Prostate gland (tissue), 2 donors: ENCODE data around the gene DYSF. TPM values are rescaled to one million over a fixed set of nuclear protein-coding genes. Genes with fewer than 3 reads are reported as not detected.

Source experiments
- DNase-seq: peaks from one replicate; pipeline ENCODE4 v3.0.0-alpha.2; 2019; ENCODE audit warnings: low spot score
- H3K27ac ChIP-seq, 2 donors: fragments of 200-600 bp; sonication (generic); 2 replicates each; pipeline ENCODE4 v1.5.1; 2017 to 2019
- H3K27me3 ChIP-seq: fragments of 200-600 bp; sonication (generic); replicated peaks from 2 replicates; pipeline ENCODE4 v1.5.1; 2019; ENCODE audit not compliant: insufficient read depth
- H3K36me3 ChIP-seq, 2 donors: fragments of 200-600 bp; sonication (generic); 1 replicate in 1 of 2; 2 replicates in 1 of 2; pipeline versions ENCODE4 v1.5.1 to v1.8.1; 2017 to 2019
- H3K4me1 ChIP-seq: fragments of 200-600 bp; sonication (generic); replicated peaks from 2 replicates; pipeline ENCODE4 v1.5.1; 2019
- H3K4me3 ChIP-seq, 2 donors: fragments of 200-600 bp; sonication (generic); 2 replicates each; pipeline ENCODE4 v1.5.1; 2017 to 2019
- H3K9me3 ChIP-seq: fragments of 200-600 bp; sonication (generic); 2 replicates; pipeline ENCODE4 v1.5.1; 2017
- POLR2A ChIP-seq: fragments of 450-650 bp; IDR thresholded peaks from one replicate; pipeline ENCODE4 v1.6.1; 2016; ENCODE audit warnings: antibody characterized with exemption, mild to moderate bottlenecking
- POLR2AphosphoS5 ChIP-seq: sonication (generic); formaldehyde crosslinking; IDR thresholded peaks from one replicate; pipeline ENCODE4 v1.6.1; 2017; ENCODE audit warnings: antibody characterized with exemption
- WGBS: methylation state at CpG from one replicate; pipeline ENCODE4 v1.1.5; 2018; 5-methylcytosine and 5-hydroxymethylcytosine counted together
- intact Hi-C: fragments of 100-400 bp; cut with DNase I; formaldehyde crosslinking; loops from one replicate; pipeline ENCODE4 v1.14.2; 2022
- total RNA-seq, 2 donors: library from RNA; depleted of rRNA; stranded (reverse); fragments of >200 nt; gene quantifications; one replicate each; pipeline ENCODE4 v1.1.0, GENCODE V29; 2016
- TF ChIP-seq, protein P1 (sequence below), 4 experiments: fragments of 200-600 bp in 2 of 4; fragments of 450-650 bp in 2 of 4; sonication (generic) in 2 of 4; IDR thresholded peaks; 1 replicate in 3 of 4; 2 replicates in 1 of 4; pipeline ENCODE4 v1.5.1; 2016 to 2019; ENCODE audit warnings: antibody characterized with exemption in 4 of 4, mild to moderate bottlenecking in 2 of 4, moderate library complexity in 2 of 4

The DYSF gene
- total RNA-seq, 2 donors from 2014 or later: 5.9 to 9.4 TPM

DNA sequence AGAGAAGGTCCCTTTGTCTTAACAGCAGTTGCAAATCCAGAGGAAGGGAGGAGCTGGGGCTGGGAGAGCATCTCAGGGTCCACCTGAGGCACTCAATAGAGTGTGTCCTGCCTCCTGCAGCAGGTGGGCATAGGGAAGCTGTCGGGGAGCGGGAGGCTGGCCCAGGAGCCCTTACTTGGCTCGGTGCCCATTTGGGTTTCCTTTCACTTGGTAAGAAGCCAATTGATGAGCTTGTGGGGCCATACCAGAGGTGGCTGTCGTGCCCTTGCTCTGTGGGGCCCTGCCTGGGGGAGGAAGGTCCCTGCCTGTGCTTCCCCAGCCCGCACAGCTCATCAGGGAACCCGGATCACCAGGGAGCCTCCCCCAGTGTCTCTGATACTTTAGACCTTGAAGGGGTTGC lies 229.7 kb downstream of the DYSF start:
- Histone ChIP-seq H3K9me3 (no peaks in the 10 kb centered on the region), H3K27ac (no peak overlapping the region), H3K27me3 (no peaks in the 10 kb centered on the region), H3K4me3 (no peak overlapping the region), H3K36me3 (no peaks in the 10 kb centered on the region), H3K4me1 (no peaks in the 10 kb centered on the region)
- DNase-seq: no peak
- 68% methylated on average over 6 of the region's 6 CpGs for WGBS
- intact Hi-C loops: no loop called here
- no peak for TF ChIP-seq POLR2AphosphoS5
- TF ChIP-seq, protein P1, sequence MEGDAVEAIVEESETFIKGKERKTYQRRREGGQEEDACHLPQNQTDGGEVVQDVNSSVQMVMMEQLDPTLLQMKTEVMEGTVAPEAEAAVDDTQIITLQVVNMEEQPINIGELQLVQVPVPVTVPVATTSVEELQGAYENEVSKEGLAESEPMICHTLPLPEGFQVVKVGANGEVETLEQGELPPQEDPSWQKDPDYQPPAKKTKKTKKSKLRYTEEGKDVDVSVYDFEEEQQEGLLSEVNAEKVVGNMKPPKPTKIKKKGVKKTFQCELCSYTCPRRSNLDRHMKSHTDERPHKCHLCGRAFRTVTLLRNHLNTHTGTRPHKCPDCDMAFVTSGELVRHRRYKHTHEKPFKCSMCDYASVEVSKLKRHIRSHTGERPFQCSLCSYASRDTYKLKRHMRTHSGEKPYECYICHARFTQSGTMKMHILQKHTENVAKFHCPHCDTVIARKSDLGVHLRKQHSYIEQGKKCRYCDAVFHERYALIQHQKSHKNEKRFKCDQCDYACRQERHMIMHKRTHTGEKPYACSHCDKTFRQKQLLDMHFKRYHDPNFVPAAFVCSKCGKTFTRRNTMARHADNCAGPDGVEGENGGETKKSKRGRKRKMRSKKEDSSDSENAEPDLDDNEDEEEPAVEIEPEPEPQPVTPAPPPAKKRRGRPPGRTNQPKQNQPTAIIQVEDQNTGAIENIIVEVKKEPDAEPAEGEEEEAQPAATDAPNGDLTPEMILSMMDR (IDR thresholded peaks at IDR 0.05): no peak
- no peak for TF ChIP-seq POLR2A

GRCh38 chr2:71683666-71684065 lies 230.3 kb downstream of the DYSF start:
- H3K4me3 ChIP-seq: no peak overlapping the region
- no peak for DNase-seq
- H3K27me3 ChIP-seq: no peaks in the 10 kb centered on the region
- H3K36me3 ChIP-seq: no peaks in the 10 kb centered on the region
- intact Hi-C loops: no loop called here
- no peak overlapping the region for H3K27ac ChIP-seq
- H3K4me1 ChIP-seq: no peaks in the 10 kb centered on the region
- 100% methylated on average over 1 of the region's 1 CpG for WGBS
- no peak for TF ChIP-seq POLR2A
- TF ChIP-seq, protein P1 (IDR thresholded peaks at IDR 0.05): no peak
- no peak for TF ChIP-seq POLR2AphosphoS5
- no peaks in the 10 kb centered on the region for H3K9me3 ChIP-seq

DNA sequence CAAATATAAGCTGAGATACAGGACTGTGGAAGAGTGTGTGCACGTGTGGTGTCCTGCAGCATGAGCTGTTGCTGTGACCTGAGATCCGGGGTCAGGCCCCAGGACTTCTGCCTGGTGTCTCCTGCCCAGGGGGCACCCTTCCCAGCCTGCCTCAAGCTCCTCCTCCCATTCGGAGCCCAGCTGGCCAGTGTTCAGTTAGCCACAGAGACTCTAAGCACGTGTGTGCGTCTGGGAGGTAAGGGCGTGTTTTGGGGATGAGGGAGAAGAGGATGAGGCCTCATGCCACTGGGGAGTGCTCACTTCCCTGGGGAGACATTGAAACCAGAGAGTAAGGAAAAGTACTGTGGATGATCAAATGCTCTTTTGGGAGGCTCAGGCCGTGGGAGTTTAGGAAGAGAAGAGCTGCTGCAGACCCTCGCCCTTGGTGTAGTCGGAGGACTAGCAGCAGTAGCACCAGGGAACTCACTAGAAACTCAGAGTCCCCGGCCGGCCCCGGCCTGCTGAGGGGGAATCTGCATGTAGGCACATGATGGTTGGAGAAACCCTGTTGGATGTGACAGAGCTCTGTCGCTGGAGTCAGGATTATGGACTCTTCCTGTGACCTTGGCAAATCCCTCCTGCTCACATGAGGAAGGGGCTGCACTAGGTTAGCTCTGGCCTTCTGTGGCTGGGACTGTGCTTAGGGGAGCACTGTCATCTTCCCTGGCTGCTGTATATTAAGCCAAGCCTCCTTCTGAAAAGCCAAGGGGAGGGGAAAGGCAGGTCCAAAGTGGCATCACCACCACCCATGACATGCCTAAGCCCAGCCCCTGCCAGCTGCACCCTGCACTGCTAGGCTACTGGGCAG lies 231.1 kb downstream of the DYSF start:
- 86% methylated on average over 13 of the region's 13 CpGs for WGBS
- no peaks in the 10 kb centered on the region for H3K9me3 ChIP-seq
- intact Hi-C loops: no loop called here
- H3K27me3 ChIP-seq: no peaks in the 10 kb centered on the region
- DNase-seq: no peak
- no peak for TF ChIP-seq POLR2A
- no peak for TF ChIP-seq POLR2AphosphoS5
- TF ChIP-seq, protein P1 (IDR thresholded peaks at IDR 0.05): no peak
- no peak overlapping the region for H3K27ac ChIP-seq
- H3K36me3 ChIP-seq: no peaks in the 10 kb centered on the region
- H3K4me1 ChIP-seq: no peaks in the 10 kb centered on the region
- H3K4me3 ChIP-seq: no peak overlapping the region

- no peak overlapping the region for H3K27ac ChIP-seq
- H3K4me1 ChIP-seq: no peaks in the 10 kb centered on the region
- 76% methylated on average over 10 of the region's 10 CpGs for WGBS
- no peak for DNase-seq
- TF ChIP-seq POLR2AphosphoS5: no peak
- TF ChIP-seq POLR2A: no peak
- TF ChIP-seq, protein P1 (IDR thresholded peaks at IDR 0.05): no peak
- H3K4me3 ChIP-seq: no peak overlapping the region
- intact Hi-C loops: no loop called here
- no peaks in the 10 kb centered on the region for H3K9me3 ChIP-seq
- no peaks in the 10 kb centered on the region for H3K36me3 ChIP-seq
- no peaks in the 10 kb centered on the region for H3K27me3 ChIP-seq
Observed at GRCh38 chr2:71685073-71685848, 231.9 kb downstream of the DYSF start.
